Right renal pelvis (tissue), 4 donors: ENCODE results near the gene ATAD1. TPM values are rescaled to one million over a fixed set of nuclear protein-coding genes. Genes with fewer than 3 reads are reported as not detected.
A peak's percentile ranks its signal among the peaks of the same experiment; 100 is the strongest.
"Not testable (repeated sequence)": the region's sequence is repeated elsewhere in the genome, so short reads cannot be mapped to it uniquely, and the experiment has no call there.

Source experiments
- DNase-seq, 4 donors: peaks; one replicate each; pipeline ENCODE4 v3.0.0-alpha.2; 2013; ENCODE audit warnings: low read depth in 4 of 4, low spot score in 3 of 4, missing footprints in 1 of 4
- polyA plus RNA-seq, 4 donors: library from polyadenylated mRNA; unstranded; fragments of 120-200 nt; gene quantifications; one replicate each; pipeline ENCODE4 v1.2.1, GENCODE V29; 2013; ENCODE audit not compliant: insufficient read length in 4 of 4

The ATAD1 gene
- polyA plus RNA-seq, 4 donors, result 54.4 to 70.5 (median 67.5) TPM

DNA sequence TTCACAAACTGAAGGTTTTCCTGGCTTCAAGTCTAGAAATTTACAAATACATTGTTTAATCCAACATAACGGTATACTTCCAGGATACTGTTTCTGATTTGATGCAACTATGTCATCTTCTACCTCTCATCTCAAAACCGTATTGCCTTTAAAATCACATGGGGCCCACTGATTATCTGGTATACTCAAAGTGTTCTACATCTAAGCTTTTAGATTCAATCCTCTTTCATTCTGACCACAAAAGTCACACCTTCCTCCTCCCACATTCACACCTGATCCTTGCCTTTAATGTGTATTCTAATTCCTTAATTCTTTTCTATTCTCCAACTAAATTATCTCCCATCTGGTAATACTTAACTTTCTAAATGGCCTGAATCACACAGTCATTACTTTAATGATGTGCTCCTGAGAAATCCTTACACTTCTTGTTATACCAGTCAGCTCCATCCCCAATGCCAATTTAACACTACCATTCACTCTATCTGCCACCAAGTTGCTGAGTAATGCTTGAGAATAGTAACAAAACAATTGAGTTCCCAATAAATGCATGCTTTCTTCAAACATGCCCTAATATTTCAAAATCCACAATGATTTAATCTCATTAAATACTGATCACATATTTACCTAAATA, 13.0 kb downstream of the ATAD1 start:
- DNase-seq, result no peak

DNA sequence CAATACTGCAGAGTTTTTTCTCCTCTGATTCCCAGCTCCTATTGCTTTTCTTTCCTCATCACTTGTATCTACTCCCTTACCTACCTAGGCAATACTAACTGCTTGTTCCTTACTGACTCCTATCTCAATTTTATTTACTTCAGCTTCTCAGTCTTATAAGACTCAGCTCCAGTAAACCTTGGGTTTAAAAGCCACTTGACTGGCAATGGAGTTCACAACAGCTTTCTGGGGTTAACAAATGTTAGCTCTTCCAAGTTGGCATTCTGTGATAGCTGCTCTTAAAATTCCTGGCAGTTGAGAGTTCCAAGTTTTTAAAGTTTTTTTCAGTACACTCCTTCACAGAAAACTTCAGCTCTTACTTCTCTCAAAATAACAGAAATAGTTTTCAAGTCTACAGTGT, 14.2 kb downstream of the ATAD1 start:
- DNase-seq, result no peak

DNA sequence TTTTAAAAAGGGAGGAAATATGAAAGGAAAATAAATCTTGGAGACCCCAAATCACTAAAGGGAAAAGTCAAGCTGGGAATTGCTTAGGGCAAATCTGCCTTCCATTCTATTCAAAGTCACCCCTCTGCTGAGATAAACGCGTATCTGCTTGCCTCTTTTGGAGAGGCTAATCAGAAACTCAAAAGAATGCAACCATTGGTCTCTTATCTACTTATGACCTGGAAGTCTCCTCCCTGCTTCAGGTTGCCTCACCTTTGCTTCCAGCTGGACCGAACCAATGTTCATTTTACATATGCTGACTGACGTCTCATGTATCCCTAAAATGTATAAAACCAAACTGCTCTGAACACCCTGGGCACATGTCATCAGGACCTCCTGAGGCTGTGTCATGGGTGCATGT, 14.7 kb downstream of the ATAD1 start:
- no peak for DNase-seq

DNA sequence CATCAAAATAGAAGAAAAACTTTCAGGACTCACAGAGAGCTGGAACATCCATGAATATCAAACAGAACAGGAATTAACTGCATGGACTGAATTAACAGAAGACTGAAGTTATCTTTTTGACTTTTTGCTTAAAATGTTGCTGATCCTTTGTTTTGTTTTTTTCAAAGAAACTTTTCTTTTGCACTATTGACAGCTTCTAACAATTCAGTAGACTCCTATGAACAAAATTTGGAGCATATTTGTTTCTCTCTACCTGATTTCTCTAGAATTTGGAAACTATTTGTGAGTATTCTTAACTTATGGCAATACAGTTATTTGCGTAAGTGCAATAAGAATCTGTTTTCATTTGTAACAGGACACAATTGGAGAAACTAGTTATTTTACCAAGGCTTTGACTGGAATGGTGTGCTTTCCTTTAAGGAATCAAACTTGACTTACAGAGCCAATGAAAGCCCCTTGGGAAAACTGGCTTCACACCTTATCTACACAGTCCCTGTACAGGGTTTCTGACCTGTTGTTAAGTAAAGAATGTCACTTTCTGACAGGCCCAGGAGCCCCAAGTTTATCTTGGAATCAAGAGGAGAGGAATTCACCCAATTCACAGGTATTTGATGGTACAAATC, 16.1 kb downstream of the ATAD1 start:
- not testable (repeated sequence) for DNase-seq

DNA sequence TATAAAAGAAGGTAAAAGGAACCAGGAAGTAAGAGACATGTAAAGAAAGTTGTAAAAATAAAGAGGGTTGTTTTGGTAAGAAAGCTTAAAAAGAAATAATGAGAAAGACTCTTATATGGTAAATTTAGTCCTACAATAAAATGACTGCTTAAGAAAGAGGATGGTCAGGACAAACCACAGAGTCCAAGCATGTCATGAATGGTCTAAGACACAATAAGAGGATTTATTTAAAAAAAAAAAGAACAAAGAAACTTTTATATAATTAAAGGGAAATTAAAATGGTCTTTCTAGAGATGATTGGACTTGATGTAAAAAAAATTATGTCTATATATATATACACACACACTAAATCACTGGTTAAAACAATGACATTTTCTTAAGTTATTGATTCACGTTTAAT, 18.2 kb downstream of the ATAD1 start:
- no peak for DNase-seq

DNA sequence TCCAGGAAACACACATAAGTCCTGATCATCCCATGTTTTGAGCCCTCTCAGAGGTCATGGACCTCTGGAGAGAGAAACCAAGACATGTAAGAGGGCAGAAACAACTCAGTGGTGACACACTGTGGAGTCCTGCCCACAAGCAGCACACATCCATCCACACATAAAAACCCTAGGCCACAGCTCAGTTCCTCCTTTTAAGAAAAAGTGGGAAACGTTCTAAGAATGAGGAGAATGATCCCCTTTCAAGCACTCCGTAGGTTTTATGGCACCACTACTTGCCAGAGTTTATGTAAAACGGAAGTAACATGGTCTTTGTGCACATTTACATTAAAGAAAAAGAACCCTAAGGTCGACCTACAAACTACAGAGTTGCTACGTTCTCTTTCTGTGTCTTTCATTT, 19.9 kb downstream of the ATAD1 start:
- DNase-seq, result no peak

DNA sequence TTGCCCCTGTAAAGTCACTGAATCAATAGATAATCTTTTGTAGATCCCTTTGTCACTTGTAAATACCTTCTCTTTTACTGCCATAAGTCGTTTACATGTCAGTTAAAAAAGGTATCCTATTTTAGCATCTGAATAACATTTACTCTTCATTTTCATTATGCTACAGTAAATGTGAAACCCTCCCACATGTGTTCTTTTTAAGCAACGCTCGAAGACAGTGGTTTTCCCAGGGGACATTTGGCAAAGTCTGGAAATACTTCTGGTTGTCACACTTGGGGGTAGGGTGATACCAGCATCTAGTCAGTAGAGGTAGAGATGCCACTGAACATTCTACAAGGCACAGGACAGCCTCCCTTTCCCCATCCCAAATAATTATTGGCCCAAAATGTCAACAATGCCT, 23.7 kb downstream of the ATAD1 start:
- no peak for DNase-seq

DNA sequence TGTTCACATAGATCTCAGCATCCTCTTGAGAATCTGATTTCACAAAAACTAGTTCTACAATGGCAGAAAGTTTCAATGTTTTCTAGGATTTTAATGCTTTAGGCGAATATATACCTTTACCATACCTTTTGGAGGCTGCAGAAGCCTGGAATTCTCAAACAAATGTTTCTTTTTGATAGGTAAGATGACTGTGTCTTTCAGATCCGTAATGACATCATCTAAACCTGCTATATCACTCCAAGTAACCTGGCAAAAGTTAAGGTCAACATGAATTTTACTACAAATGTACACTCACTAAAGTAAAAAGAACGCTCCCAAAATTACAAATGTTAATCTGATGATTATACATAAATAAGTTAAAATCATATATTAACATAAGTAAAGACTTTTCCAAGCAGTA, 27.8 kb downstream of the ATAD1 start:
- DNase-seq, result no peak

DNA sequence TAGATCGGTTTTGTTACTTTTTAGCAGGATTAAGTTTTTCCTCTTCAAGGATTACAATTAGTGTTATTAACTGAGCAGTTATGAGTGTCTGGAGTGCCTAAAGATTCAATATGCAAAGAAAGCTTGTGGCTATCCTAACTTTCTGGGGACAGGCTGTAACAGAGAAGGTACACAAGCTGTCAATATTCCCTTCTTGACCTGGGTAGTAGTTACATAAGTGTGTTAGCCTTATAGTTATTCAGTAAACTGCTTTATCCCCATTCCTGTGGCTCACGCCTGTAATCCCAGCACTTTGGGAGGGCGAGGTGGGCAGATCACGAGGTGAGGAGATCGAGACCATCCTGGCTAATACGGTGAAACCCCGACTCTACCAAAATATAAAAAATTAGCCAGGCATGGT, 31.6 kb downstream of the ATAD1 start:
- no peak for DNase-seq

DNA sequence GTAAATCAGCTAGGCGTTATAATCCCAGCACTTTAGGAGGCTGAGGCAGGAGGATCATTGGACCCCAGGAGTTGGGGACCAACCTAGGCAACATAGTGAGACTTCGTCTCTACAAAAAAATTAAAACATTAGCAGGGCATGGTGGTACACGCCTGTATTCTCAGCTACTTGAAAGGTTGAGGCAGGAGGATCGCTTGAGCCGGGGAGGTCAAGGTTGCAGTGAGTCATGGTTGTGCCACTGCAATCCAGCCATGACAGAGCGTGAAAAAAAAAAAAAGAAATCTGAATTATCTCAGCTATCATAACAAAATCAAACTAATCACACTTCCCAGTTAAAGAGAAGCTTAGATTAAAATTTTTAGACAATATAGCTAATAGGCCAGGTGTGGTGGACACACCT, 35.3 kb downstream of the ATAD1 start:
- DNase-seq, result no peak

DNA sequence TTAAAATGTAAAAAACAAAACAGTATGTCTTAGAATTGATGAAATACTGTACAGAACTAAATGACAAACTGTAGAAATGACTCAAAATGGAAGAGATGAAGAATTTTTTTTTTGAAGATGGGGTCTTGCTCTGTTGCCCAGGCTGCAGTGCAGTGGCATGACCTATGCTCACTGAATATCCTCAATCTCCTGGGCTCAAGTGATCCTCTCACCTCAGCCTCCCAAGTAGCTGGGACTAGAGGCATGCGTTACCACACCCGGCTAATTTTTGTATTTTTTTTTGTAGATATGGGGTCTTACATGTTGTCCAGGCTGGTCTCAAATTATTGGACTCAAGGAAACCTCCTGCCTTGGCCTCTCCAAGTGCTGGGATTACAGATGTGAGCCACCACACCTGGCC, 36.5 kb downstream of the ATAD1 start:
- DNase-seq, result no peak

DNA sequence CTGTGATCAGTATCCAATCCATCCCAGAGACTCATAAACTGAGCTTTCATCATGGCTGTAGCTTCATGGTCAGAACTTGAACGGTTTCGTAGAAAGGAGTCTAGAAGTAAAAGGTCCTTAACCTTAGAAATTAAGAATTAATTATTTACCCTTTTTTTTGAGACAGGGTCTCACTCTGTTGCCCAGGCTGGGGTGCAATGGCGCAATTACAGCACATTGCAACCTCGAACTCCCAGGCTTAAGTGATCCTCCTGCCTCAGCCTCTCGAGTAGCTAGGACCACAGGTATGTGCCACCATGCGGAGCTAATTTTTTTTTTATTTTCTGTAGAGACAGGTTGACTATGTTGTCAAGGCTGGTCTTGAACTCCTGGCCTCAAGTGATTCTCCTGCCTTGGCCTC, 41.7 kb downstream of the ATAD1 start:
- DNase-seq, result no peak

DNA sequence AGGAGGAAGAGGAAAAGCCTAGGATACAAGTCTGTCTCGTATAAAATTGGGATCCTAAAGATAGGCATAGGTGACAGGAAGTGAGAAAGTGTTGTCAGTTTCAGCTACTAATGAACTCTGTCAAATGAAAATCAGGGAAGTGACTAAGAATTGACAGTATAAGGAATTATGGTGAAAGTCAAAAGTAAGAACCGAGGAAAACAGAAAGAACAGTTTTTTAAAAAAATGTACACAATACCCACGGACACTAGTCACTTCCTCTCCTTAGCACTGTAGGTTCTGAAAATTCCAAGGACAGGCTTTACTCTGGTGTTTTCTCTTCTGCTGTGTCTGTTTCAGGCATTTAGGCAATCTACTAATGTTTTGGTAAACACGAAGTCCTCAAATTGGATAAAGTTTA, 42.3 kb downstream of the ATAD1 start:
- no peak for DNase-seq

DNA sequence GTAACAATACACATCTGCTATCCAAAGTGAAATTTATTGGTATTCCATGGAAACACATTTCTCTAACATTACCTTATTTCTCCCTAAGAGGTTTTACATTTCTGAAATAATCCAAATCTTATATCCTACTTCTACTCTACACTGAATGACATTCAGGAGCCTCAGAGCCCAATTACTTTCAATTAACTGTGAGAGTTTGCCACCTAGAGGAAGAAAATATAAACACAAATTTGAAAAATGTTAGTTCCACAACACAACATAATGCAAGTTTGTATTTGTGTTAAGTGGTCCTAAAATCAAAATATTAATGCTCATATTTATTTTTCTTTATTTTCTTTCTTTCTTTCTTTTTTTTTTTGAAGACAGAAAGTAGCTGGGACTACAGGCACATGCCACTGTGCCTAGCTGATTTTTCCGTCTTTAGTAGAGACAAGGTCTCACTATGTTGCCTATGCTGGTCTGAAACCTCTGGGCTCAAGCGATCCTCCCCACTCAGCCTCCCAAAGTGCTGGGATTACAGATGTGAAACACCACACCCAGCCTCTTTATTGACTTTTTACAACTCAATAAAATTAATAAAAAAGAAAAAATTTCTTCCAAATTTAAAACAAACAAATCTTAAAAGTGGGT, 46.0 kb downstream of the ATAD1 start:
- DNase-seq, result peak in 2 of 4 donors; percentile 5 to 12

DNA sequence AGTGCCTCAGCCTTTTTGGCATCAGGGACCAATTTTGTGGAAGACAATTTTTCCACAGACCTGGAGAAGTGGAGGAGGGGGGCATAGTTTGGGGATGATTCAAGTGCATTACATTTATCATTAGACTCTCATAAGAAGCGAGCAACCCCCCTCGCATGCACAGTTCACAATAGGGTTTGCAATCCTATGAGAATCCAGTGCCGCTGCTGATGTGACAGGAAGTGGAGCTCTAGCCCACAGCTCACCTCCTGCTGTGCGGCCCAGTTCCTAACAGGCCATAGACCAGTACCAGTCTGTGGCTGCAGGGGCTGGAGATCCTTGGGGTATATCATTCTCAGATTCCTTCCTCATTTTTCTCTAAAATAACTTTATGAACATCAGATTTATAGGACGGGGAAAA, 50.8 kb downstream of the ATAD1 start:
- DNase-seq, result no peak

DNA sequence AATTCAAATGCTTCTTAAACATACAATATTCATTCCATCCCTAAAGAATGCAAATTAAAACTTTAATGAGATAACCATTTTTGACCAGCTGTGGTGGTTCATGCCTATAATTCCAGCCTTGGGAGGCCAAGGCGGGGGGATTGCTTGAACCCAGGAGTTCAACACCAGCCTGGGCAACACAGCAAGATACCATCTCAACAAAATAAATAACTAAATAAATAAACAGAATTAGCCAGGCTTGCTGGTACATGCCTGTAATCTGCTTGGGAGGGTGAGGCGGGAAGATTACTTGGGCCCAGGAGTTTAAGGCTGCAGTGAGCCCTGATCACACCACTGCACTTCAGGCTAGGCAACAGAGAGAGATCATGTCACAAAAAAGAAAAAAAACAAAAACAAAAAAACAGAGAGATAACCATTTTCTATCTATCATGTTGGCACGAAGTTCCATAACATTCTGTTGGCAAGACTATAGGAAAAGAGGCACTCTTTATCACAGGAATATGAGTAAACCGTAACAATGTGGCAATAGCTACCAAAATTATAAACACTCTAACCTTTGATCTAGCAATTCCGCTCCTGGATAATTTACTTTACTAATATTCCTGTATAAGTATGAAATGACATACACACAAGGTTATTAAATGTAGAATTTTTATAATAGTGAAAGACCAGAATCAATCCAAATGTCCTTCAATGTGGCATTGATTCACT, 52.2 kb downstream of the ATAD1 start:
- DNase-seq, result no peak

DNA sequence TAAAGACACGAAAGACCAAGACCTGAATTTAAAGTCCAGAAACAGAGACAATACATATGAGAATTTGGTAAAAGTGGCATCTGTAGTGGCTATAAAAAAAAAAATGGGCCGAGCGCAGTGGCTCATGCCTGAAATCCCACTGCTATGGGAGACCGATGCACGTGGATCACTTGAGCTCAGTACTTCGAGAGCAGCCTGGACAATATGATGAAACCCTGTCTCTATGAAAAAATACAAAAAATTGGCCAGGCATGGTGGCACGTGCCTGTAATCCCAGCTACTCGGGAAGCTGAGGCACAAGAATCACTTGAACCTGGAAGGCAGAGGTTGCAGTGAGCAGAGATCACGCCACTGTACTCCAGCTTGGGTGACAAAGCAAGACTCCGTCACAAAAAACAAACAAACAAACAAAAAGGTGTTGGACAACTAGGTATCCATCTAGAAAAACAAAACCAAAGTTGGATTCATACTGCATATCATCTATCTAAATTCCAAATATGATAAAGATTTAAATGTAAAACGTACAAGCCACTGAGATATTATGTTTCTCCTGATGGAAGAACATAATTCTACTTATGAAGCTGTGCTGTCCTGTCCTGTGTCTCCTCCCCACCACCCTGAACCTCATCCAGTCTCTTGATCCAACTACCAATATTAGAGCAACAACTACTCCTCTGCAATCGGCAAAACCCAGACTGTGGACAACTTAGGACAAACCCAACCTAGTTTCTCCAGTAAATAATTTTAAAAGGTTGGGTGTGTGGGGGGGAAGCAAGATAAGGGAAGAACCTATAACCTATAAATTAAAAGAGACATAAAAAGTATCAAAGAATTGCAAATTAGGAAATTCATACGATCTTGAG, 53.7 kb downstream of the ATAD1 start:
- no peak for DNase-seq

DNA sequence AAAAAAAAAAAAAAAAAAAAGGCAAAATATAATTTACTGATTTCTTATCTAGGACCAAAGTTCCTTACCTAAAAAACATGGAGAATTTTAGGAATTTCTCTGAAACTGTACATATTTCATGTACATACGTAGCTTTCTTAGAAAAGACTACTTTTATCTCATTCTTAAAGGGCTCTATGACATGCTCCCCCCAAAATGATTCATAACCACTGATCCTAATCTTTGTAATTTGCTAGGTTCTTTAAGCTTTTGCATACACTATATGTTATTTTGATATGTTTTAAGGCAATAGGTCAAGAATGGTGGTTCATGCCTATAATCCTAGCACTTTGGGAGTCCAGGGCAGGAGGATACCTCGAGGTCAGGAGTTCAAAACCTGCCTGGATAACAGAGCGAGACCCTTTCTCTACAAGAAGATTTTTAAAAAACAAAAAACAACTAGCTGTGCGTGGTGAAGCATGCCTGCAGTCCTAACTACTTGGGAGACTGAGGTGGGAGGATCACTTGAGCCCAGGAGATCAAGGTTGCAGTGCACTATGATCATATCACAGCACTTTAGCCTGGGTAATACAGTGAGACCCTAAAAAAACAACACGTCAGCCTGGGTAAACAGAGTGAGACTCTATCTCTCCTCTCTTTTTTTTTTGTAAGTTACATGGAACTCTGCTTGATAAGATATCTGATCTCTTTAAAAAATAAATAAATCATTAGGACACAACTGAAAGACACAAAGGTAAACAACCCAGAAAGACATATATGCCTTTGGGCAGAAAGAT, 54.8 kb downstream of the ATAD1 start:
- no peak for DNase-seq

DNA sequence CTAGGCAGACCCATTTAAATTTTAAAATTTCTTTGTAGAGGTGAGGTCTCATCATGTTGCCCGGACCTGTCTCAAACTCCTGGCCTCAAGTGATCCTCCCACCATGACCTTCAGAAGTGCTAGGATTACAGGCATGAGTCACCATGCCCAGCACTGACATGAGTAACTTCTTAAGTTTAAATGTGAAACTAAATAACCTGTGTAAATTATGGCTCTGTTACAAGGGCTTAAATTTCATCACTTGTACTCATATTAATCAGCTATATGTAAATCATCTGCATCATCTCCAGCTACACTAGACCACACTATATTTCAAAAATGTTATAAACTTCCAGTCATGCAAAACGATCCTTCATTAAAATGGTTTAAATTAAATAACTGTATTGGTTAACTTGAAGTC, 56.1 kb downstream of the ATAD1 start:
- DNase-seq, result no peak

DNA sequence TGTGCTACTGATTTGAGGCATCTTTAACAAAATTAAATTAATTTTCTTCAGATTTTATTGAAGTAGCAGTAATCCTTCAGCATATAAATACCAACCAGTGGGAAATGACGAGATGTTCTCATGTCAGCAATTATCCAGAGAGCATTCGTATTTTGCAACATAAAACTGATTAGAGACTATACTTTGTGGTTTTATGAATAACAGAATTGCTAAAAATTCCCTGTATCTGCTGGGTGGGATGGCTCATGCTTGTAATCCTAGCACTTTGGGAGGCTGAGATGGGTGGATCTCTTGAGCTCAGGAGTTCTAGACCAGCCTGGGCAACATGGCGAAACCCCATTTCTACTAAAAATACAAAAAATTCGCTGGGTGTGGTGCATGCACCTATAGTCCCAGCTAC, 56.9 kb downstream of the ATAD1 start:
- DNase-seq, result no peak
